ENCODE data around the gene DNMBP.
A peak's percentile ranks its signal among the peaks of the same experiment; 100 is the strongest.
"Not testable (repeated sequence)": the region's sequence is repeated elsewhere in the genome, so short reads cannot be mapped to it uniquely, and the experiment has no call there.

Gene DNMBP

GRCh38 chr10:100006243-100006886 lies 3.4 kb downstream of the DNMBP start:
- H3K4me1 Mint-ChIP-seq (ENCODE audit: low read depth): peaks cover 33% of the 10 kb centered on the region
- peaks cover 3% of the 10 kb centered on the region for H3K36me3 Mint-ChIP-seq (ENCODE audit: low read depth)
- H3K9me3 Mint-ChIP-seq: no peaks in the 10 kb centered on the region
- H3K27me3 Mint-ChIP-seq (ENCODE audit: low read depth): peaks cover 31% of the 10 kb centered on the region
- H3K4me3 Mint-ChIP-seq: no peak overlapping the region
- no peak overlapping the region for H3K27ac Mint-ChIP-seq

GRCh38 chr10:100004805-100005510 lies 4.8 kb downstream of the DNMBP start:
- peaks cover 17% of the 10 kb centered on the region for H3K27me3 Mint-ChIP-seq (ENCODE audit: low read depth)
- H3K27ac Mint-ChIP-seq: no peak overlapping the region
- H3K9me3 Mint-ChIP-seq: no peaks in the 10 kb centered on the region
- H3K4me1 Mint-ChIP-seq (ENCODE audit: low read depth): peaks cover 23% of the 10 kb centered on the region
- peaks cover 3% of the 10 kb centered on the region for H3K36me3 Mint-ChIP-seq (ENCODE audit: low read depth)
- H3K4me3 Mint-ChIP-seq: no peak overlapping the region

- Mint-ChIP-seq H3K36me3 (ENCODE audit: low read depth) (peaks cover 3% of the 10 kb centered on the region), H3K4me3 (no peak overlapping the region), H3K27me3 (ENCODE audit: low read depth) (no peaks in the 10 kb centered on the region), H3K4me1 (ENCODE audit: low read depth) (peaks cover 5% of the 10 kb centered on the region), H3K27ac (no peak overlapping the region), H3K9me3 (no peaks in the 10 kb centered on the region)
These were observed 9.6 kb downstream of the DNMBP start for GRCh38 chr10:100000109-100000644.

- Mint-ChIP-seq H3K36me3 (ENCODE audit: low read depth) (peaks cover 3% of the 10 kb centered on the region), H3K9me3 (no peaks in the 10 kb centered on the region), H3K4me3 (no peak overlapping the region), H3K27me3 (ENCODE audit: low read depth) (no peaks in the 10 kb centered on the region), H3K27ac (no peak overlapping the region), H3K4me1 (ENCODE audit: low read depth) (peaks cover 7% of the 10 kb centered on the region)
These were observed 10.2 kb downstream of the DNMBP start for GRCh38 chr10:99999319-100000108.

- H3K27ac Mint-ChIP-seq: no peak overlapping the region
These were observed 10.9 kb downstream of the DNMBP start for GRCh38 chr10:99998889-99999288.

GRCh38 chr10:99996671-99997648 lies 12.8 kb downstream of the DNMBP start:
- Mint-ChIP-seq H3K27ac (no peak overlapping the region), H3K27me3 (ENCODE audit: low read depth) (no peaks in the 10 kb centered on the region), H3K4me1 (ENCODE audit: low read depth) (peaks cover 15% of the 10 kb centered on the region), H3K9me3 (no peaks in the 10 kb centered on the region), H3K4me3 (no peak overlapping the region), H3K36me3 (ENCODE audit: low read depth) (peaks cover 3% of the 10 kb centered on the region)

More at GRCh38 chr10:99998889-99999288, 10.9 kb downstream of the DNMBP start:
- H3K4me3 Mint-ChIP-seq: no peak overlapping the region
- no peaks in the 10 kb centered on the region for H3K9me3 Mint-ChIP-seq
- H3K36me3 Mint-ChIP-seq (ENCODE audit: low read depth): peaks cover 3% of the 10 kb centered on the region
- no peaks in the 10 kb centered on the region for H3K27me3 Mint-ChIP-seq (ENCODE audit: low read depth)
- H3K4me1 Mint-ChIP-seq (ENCODE audit: low read depth): peaks cover 13% of the 10 kb centered on the region

GRCh38 chr10:99995713-99996112 lies 14.0 kb downstream of the DNMBP start:
- H3K4me1 Mint-ChIP-seq (ENCODE audit: low read depth): peaks cover 15% of the 10 kb centered on the region
- H3K27ac Mint-ChIP-seq: no peak overlapping the region
- no peaks in the 10 kb centered on the region for H3K27me3 Mint-ChIP-seq (ENCODE audit: low read depth)
- no peaks in the 10 kb centered on the region for H3K9me3 Mint-ChIP-seq
- no peak overlapping the region for H3K4me3 Mint-ChIP-seq
- H3K36me3 Mint-ChIP-seq (ENCODE audit: low read depth): peaks cover 3% of the 10 kb centered on the region

- no peak overlapping the region for H3K27ac Mint-ChIP-seq
- no peaks in the 10 kb centered on the region for H3K9me3 Mint-ChIP-seq
- no peaks in the 10 kb centered on the region for H3K27me3 Mint-ChIP-seq (ENCODE audit: low read depth)
- peaks cover 15% of the 10 kb centered on the region for H3K4me1 Mint-ChIP-seq (ENCODE audit: low read depth)
- peaks cover 3% of the 10 kb centered on the region for H3K36me3 Mint-ChIP-seq (ENCODE audit: low read depth)
- no peak overlapping the region for H3K4me3 Mint-ChIP-seq
These were observed 14.5 kb downstream of the DNMBP start for GRCh38 chr10:99995269-99995668.

GRCh38 chr10:99994801-99995200 lies 14.9 kb downstream of the DNMBP start:
- Mint-ChIP-seq H3K4me3 (no peak overlapping the region), H3K27me3 (ENCODE audit: low read depth) (no peaks in the 10 kb centered on the region), H3K9me3 (no peaks in the 10 kb centered on the region), H3K36me3 (ENCODE audit: low read depth) (peaks cover 3% of the 10 kb centered on the region), H3K27ac (no peak overlapping the region), H3K4me1 (ENCODE audit: low read depth) (peaks cover 15% of the 10 kb centered on the region)

- H3K4me1 Mint-ChIP-seq (ENCODE audit: low read depth): peaks cover 13% of the 10 kb centered on the region
- no peaks in the 10 kb centered on the region for H3K27me3 Mint-ChIP-seq (ENCODE audit: low read depth)
- peaks cover 3% of the 10 kb centered on the region for H3K36me3 Mint-ChIP-seq (ENCODE audit: low read depth)
- H3K4me3 Mint-ChIP-seq: peak overlapping the region; percentile 61
- H3K27ac Mint-ChIP-seq: peak overlapping the region; percentile 28
- H3K9me3 Mint-ChIP-seq: no peaks in the 10 kb centered on the region
These were observed 15.8 kb downstream of the DNMBP start for GRCh38 chr10:99993701-99994689.

GRCh38 chr10:99985637-99986036 lies 24.1 kb downstream of the DNMBP start:
- not testable (repeated sequence) for H3K27me3 Mint-ChIP-seq (ENCODE audit: low read depth); H3K36me3 Mint-ChIP-seq (ENCODE audit: low read depth); H3K4me3 Mint-ChIP-seq; H3K9me3 Mint-ChIP-seq; H3K27ac Mint-ChIP-seq; H3K4me1 Mint-ChIP-seq (ENCODE audit: low read depth)

- Mint-ChIP-seq H3K27ac (no peak overlapping the region), H3K4me1 (ENCODE audit: low read depth) (peaks cover 2% of the 10 kb centered on the region), H3K36me3 (ENCODE audit: low read depth) (no peaks in the 10 kb centered on the region), H3K9me3 (no peaks in the 10 kb centered on the region), H3K4me3 (no peak overlapping the region), H3K27me3 (ENCODE audit: low read depth) (no peaks in the 10 kb centered on the region)
These were observed 25.3 kb downstream of the DNMBP start for GRCh38 chr10:99984211-99985034.

Measured in T-helper 1 cell treated with Interleukin-12 subunit alpha and Interleukin-12 subunit beta and Interleukin-4 antibody, amounts not matched to agents 30 μg/mL and 1 μg/mL, for 36 hours (primary cell).